Colonic mucosa (tissue), 4 donors: ENCODE results near the gene FOLR2. TPM values are rescaled to one million over a fixed set of nuclear protein-coding genes. Genes with fewer than 3 reads are reported as not detected.

Experiments used
- DNase-seq: peaks from one replicate; pipeline ENCODE4 v3.0.0-alpha.2; 2020
- H3K27ac ChIP-seq: fragments of 200-600 bp; one replicate; pipeline ENCODE4 v1.8.0; 2021
- H3K27me3 ChIP-seq: fragments of 200-600 bp; one replicate; pipeline ENCODE4 v1.8.0; 2021
- H3K36me3 ChIP-seq: fragments of 200-600 bp; one replicate; pipeline ENCODE4 v1.8.0; 2021
- H3K4me1 ChIP-seq: fragments of 200-600 bp; one replicate; pipeline ENCODE4 v1.8.0; 2021; ENCODE audit warnings: mild to moderate bottlenecking
- H3K4me3 ChIP-seq: fragments of 200-600 bp; one replicate; pipeline ENCODE4 v1.8.0; 2021
- H3K9ac ChIP-seq, 2 donors: one replicate each; pipeline ENCODE4 v1.7.0; 2013; ENCODE audit warnings: control low read depth in 2 of 2, low read depth in 2 of 2, low read length in 2 of 2
- H3K9me3 ChIP-seq: fragments of 200-600 bp; one replicate; pipeline ENCODE4 v1.8.0; 2021
- CTCF ChIP-seq: fragments of 200-600 bp; IDR thresholded peaks from one replicate; pipeline ENCODE4 v1.8.0; 2022; ENCODE audit warnings: antibody characterized with exemption, mild to moderate bottlenecking
- intact Hi-C: fragments of 100-400 bp; cut with DNase I; formaldehyde crosslinking; loops from one replicate; pipeline ENCODE4 v1.14.1; 2022
- total RNA-seq, 2 donors: library from RNA; stranded (reverse); fragmentation: NEBNext Ultra II Directional in 1 of 2; extraction: Animal tissue kit (Norgen Biotek cat#: 25700) in 1 of 2; gene quantifications; one replicate each; pipeline ENCODE4 v1.2.1, GENCODE V29; 2021
- donor health status: healthy.
- donor health status: DM: no; HTN: no; CAD: no.
- donor health status: DM: no; HTN: no; CAD: no.

FOLR2 gene
- total RNA-seq, 2 donors from 2014 or later: 4.5 to 15.4 TPM

- H3K4me3 ChIP-seq: peak overlapping the region; percentile 75
- DNase-seq: peak; percentile 80
- H3K4me1 ChIP-seq: no peaks in the 10 kb centered on the region
- peaks cover 2% of the 10 kb centered on the region for H3K36me3 ChIP-seq
- H3K9me3 ChIP-seq: no peaks in the 10 kb centered on the region
- H3K27me3 ChIP-seq: no peaks in the 10 kb centered on the region
- intact Hi-C loops: no loop called here
- peak overlapping the region; percentile 98 for H3K27ac ChIP-seq
- TF ChIP-seq CTCF: no peak
- peak overlapping the region; percentile 86 to 97 for H3K9ac ChIP-seq
Observed at GRCh38 chr11:72223615-72224563, 7.3 kb downstream of the FOLR2 start.

GRCh38 chr11:72224564-72225410, 8.2 kb downstream of the FOLR2 start, which contains the start of gene INPPL1:
Gene INPPL1, plus strand, starts transcription at chr11:72224767. Its CDS starts 218 bp downstream, at chr11:72224985.
- intact Hi-C loops: loop anchor here (5.0 kb wide), 1 partner anchor 42 kb away; no protein-coding TSS in a partner anchor

GRCh38 chr11:72225411-72225951, 8.9 kb downstream of the FOLR2 start:
- Histone ChIP-seq H3K27ac (peak overlapping the region; percentile 98), H3K36me3 (peaks cover 6% of the 10 kb centered on the region), H3K4me1 (no peaks in the 10 kb centered on the region), H3K9ac (peak overlapping the region; percentile 76 to 91), H3K9me3 (no peaks in the 10 kb centered on the region), H3K4me3 (peak overlapping the region; percentile 75), H3K27me3 (no peaks in the 10 kb centered on the region)
- DNase-seq: no peak
- intact Hi-C loops: loop anchor here (5.0 kb wide), 1 partner anchor 43 kb away; no protein-coding TSS in a partner anchor
- no peak for TF ChIP-seq CTCF

More at GRCh38 chr11:72224564-72225410, 8.2 kb downstream of the FOLR2 start, which contains the start of gene INPPL1:
- Histone ChIP-seq H3K4me3 (peak within 1 kb of the TSS; percentile 75), H3K27ac (peak within 1 kb of the TSS; percentile 98), H3K27me3 (no peaks in the 10 kb centered on the region), H3K4me1 (no peaks in the 10 kb centered on the region), H3K9me3 (no peaks in the 10 kb centered on the region), H3K36me3 (peaks cover 6% of the 10 kb centered on the region), H3K9ac (peak within 1 kb of the TSS; percentile 91 to 97)
- peak; percentile 65 for DNase-seq
- TF ChIP-seq CTCF: no peak

GRCh38 chr11:72226701-72227100, 10.1 kb downstream of the FOLR2 start:
- no peak for DNase-seq
- TF ChIP-seq CTCF: no peak
- H3K9me3 ChIP-seq: no peaks in the 10 kb centered on the region
- no peaks in the 10 kb centered on the region for H3K27me3 ChIP-seq
- no peak overlapping the region for H3K4me3 ChIP-seq
- no peaks in the 10 kb centered on the region for H3K4me1 ChIP-seq
- H3K27ac ChIP-seq: no peak overlapping the region
- H3K36me3 ChIP-seq: peaks cover 17% of the 10 kb centered on the region
- intact Hi-C loops: loop anchor here (5.0 kb wide), 1 partner anchor 44 kb away; no protein-coding TSS in a partner anchor
- no peak overlapping the region for H3K9ac ChIP-seq
